Hepatocyte (in vitro differentiated cells): Measurements from ENCODE around the gene PLEKHM3. TPM values are rescaled to one million over a fixed set of nuclear protein-coding genes. Genes with fewer than 3 reads are reported as not detected.

ENCODE experiments used
- DNase-seq: peaks from one replicate; pipeline ENCODE4 v3.0.0-alpha.2; 2016; ENCODE audit warnings: low spot score
- H2AFZ ChIP-seq: fragments of 200-600 bp; sonication (generic); 2 replicates; pipeline ENCODE4 v1.6.0; 2016; ENCODE audit warnings: antibody characterized with exemption, mild to moderate bottlenecking
- H3K27ac ChIP-seq: fragments of 200-600 bp; sonication (generic); 2 replicates; pipeline ENCODE4 v1.5.1; 2016; ENCODE audit warnings: mild to moderate bottlenecking
- H3K27me3 ChIP-seq: fragments of 200-600 bp; sonication (generic); 2 replicates; pipeline ENCODE4 v1.6.1; 2016
- H3K36me3 ChIP-seq: fragments of 200-600 bp; sonication (generic); replicated peaks from 2 replicates; pipeline ENCODE4 v1.5.1; 2016; ENCODE audit warnings: low read depth; ENCODE audit not compliant: insufficient read depth
- H3K4me1 ChIP-seq: fragments of 200-600 bp; sonication (generic); 2 replicates; pipeline ENCODE4 v1.5.1; 2016; ENCODE audit warnings: mild to moderate bottlenecking, moderate library complexity; ENCODE audit not compliant: insufficient read depth
- H3K4me2 ChIP-seq: fragments of 200-600 bp; sonication (generic); 2 replicates; pipeline ENCODE4 v1.6.0; 2016
- H3K4me3 ChIP-seq: fragments of 200-600 bp; sonication (generic); 2 replicates; pipeline ENCODE4 v1.5.1; 2016; ENCODE audit warnings: mild to moderate bottlenecking
- H3K79me2 ChIP-seq: fragments of 200-600 bp; sonication (generic); 2 replicates; pipeline ENCODE4 v1.6.0; 2017; ENCODE audit warnings: mild to moderate bottlenecking
- H3K9me2 ChIP-seq: fragments of 200-600 bp; sonication (generic); replicated peaks from 2 replicates; pipeline ENCODE4 v1.6.0; 2017; ENCODE audit warnings: mild to moderate bottlenecking; ENCODE audit not compliant: insufficient read depth
- H3K9me3 ChIP-seq: fragments of 200-600 bp; sonication (generic); 2 replicates; pipeline ENCODE4 v1.5.1; 2016; ENCODE audit warnings: low read depth, mild to moderate bottlenecking
- H4K20me1 ChIP-seq: fragments of 200-600 bp; sonication (generic); 2 replicates; pipeline ENCODE4 v1.6.0; 2016; ENCODE audit warnings: mild to moderate bottlenecking; ENCODE audit not compliant: insufficient read depth, poor library complexity, severe bottlenecking
- CTCF ChIP-seq: fragments of 200-600 bp; sonication (generic); IDR thresholded peaks from 2 replicates; pipeline ENCODE4 v1.5.1; 2016; ENCODE audit warnings: antibody characterized with exemption, mild to moderate bottlenecking; ENCODE audit not compliant: poor library complexity
- EZH2 ChIP-seq: fragments of 200-600 bp; sonication (generic); IDR thresholded peaks from 2 replicates; pipeline ENCODE4 v1.6.1; 2016; ENCODE audit warnings: antibody characterized with exemption, mild to moderate bottlenecking, borderline replicate concordance
- EZH2phosphoT487 ChIP-seq: fragments of 200-600 bp; sonication (generic); IDR thresholded peaks from one replicate; pipeline ENCODE4 v1.6.1; 2018; ENCODE audit warnings: antibody characterized with exemption, mild to moderate bottlenecking, low read depth, moderate library complexity; ENCODE audit not compliant: unreplicated experiment, severe bottlenecking
- WGBS: methylation state at CpG from one replicate; pipeline ENCODE4 v1.1.6; 2016; ENCODE audit warnings: low lambda C conversion rate; ENCODE audit errors: missing lambda C conversion rate; 5-methylcytosine and 5-hydroxymethylcytosine counted together
- polyA plus RNA-seq: library from polyadenylated mRNA; unstranded; fragments of >200 nt; fragmentation: Nextera tagmentation; extraction: Ambion mirVana; gene quantifications from 2 replicates; pipeline ENCODE4 v1.2.1, GENCODE V29; 2016
- total RNA-seq: library from RNA; depleted of rRNA; stranded (reverse); fragments of >200 nt; gene quantifications from 2 replicates; pipeline ENCODE4 v1.2.3, GENCODE V29; 2014

The PLEKHM3 gene
- total and polyA plus RNA-seq, 2 experiments from 2014 or later = 4.2 to 11.1 TPM

- TF ChIP-seq EZH2 (no peak), CTCF (no peak), EZH2phosphoT487 (no peak)
- H4K20me1 ChIP-seq = no peaks in the 10 kb centered on the region
- no peak for DNase-seq
- H3K4me1 ChIP-seq = peaks cover 19% of the 10 kb centered on the region
- H3K4me2 ChIP-seq = no peak overlapping the region
- H3K9me2 ChIP-seq = no peaks in the 10 kb centered on the region
- no peaks in the 10 kb centered on the region for H3K9me3 ChIP-seq
- H3K79me2 ChIP-seq = no peaks in the 10 kb centered on the region
- H2AFZ ChIP-seq = no peak overlapping the region
- WGBS = 93% methylated on average over 4 of the region's 4 CpGs
- H3K27me3 ChIP-seq = no peaks in the 10 kb centered on the region
- no peaks in the 10 kb centered on the region for H3K36me3 ChIP-seq
- no peak overlapping the region for H3K27ac ChIP-seq
- no peak overlapping the region for H3K4me3 ChIP-seq
Observed at GRCh38 chr2:207778298-207778882, 246.9 kb downstream of the PLEKHM3 start.

GRCh38 chr2:207777124-207777523 lies 248.2 kb downstream of the PLEKHM3 start:
- Histone ChIP-seq H3K27me3 (no peaks in the 10 kb centered on the region), H4K20me1 (no peaks in the 10 kb centered on the region), H3K27ac (no peak overlapping the region), H3K4me2 (no peak overlapping the region), H3K79me2 (no peaks in the 10 kb centered on the region), H3K4me3 (no peak overlapping the region), H3K4me1 (peaks cover 8% of the 10 kb centered on the region), H3K36me3 (no peaks in the 10 kb centered on the region), H3K9me2 (no peaks in the 10 kb centered on the region), H2AFZ (no peak overlapping the region), H3K9me3 (no peaks in the 10 kb centered on the region)
- DNase-seq = no peak
- TF ChIP-seq EZH2phosphoT487 (no peak), CTCF (no peak), EZH2 (no peak)
- 92% methylated on average over 6 of the region's 6 CpGs for WGBS

GRCh38 chr2:207775473-207775872 lies 249.9 kb downstream of the PLEKHM3 start:
- Histone ChIP-seq H3K27me3 (no peaks in the 10 kb centered on the region), H3K4me3 (no peak overlapping the region), H2AFZ (no peak overlapping the region), H3K4me1 (peaks cover 7% of the 10 kb centered on the region), H3K9me3 (no peaks in the 10 kb centered on the region), H3K36me3 (no peaks in the 10 kb centered on the region), H4K20me1 (no peaks in the 10 kb centered on the region), H3K4me2 (no peak overlapping the region), H3K27ac (no peak overlapping the region), H3K79me2 (no peaks in the 10 kb centered on the region), H3K9me2 (no peaks in the 10 kb centered on the region)
- no peak for TF ChIP-seq EZH2
- DNase-seq = no peak
- WGBS = 76% methylated on average over 3 of the region's 3 CpGs

- peaks cover 15% of the 10 kb centered on the region for H3K79me2 ChIP-seq
- no peak overlapping the region for H3K27ac ChIP-seq
- no peak overlapping the region for H3K4me3 ChIP-seq
- peaks cover 8% of the 10 kb centered on the region for H3K4me1 ChIP-seq
- H3K4me2 ChIP-seq = no peak overlapping the region
- TF ChIP-seq EZH2phosphoT487 (no peak), EZH2 (no peak), CTCF (no peak)
- no peak for DNase-seq
- no peaks in the 10 kb centered on the region for H3K27me3 ChIP-seq
- H3K36me3 ChIP-seq = no peaks in the 10 kb centered on the region
- no peak overlapping the region for H2AFZ ChIP-seq
- H3K9me2 ChIP-seq = no peaks in the 10 kb centered on the region
- peaks cover 1% of the 10 kb centered on the region for H4K20me1 ChIP-seq
- WGBS = 95% methylated on average over 13 of the region's 13 CpGs
- no peaks in the 10 kb centered on the region for H3K9me3 ChIP-seq
Observed at GRCh38 chr2:207772844-207773205, 252.5 kb downstream of the PLEKHM3 start.
